ENCODE results near the gene METTL23.
A peak's percentile ranks its signal among the peaks of the same experiment; 100 is the strongest.
"Not testable (repeated sequence)": the region's sequence is repeated elsewhere in the genome, so short reads cannot be mapped to it uniquely, and the experiment has no call there.

The METTL23 gene

DNA sequence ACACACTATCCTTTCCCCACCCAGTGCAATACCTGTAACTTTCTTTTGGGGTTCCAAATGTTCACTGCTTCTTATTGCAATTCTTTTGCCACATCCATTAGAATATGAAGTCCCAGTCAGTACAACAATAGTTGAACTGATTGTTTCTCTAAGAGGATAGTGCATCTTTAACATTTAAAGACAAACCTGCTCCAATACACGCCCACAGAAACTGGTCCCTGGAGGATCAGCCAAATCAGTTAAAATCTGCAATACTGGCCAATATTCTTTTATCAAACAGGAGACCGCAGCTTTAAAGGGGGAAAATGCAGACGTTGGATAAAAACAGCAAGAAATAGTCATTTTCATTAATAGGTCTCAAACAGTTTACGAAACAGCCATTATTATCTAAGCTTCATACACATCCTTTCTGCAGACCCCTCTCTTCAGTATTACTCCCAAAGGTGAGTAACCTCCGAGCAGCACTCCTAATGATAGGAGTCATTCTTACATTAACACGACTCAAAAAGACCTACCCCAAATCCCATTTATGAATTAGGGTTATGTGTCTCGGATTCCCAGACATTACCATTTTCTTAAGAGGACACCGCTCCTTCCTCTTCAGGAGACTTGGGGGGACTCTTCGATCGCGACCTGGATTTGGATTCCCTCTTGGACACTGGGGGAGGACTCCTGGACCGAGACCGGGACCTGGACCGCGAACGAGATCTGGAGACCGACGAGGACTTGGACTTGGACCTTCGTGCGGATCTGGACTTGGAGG, 9.1 kb downstream of the METTL23 start:
- DNase-seq = peak; percentile 56

GRCh38 chr17:76736349-76737081, 9.9 kb downstream of the METTL23 start:
- peak; percentile 85 for DNase-seq

- peak; percentile 99 for DNase-seq
Measured at GRCh38 chr17:76737082-76737675, 10.5 kb downstream of the METTL23 start, which contains the start of gene SRSF2. Gene SRSF2, minus strand, starts transcription at chr17:76737331. Its CDS starts 171 bp downstream, at chr17:76737160.

DNA sequence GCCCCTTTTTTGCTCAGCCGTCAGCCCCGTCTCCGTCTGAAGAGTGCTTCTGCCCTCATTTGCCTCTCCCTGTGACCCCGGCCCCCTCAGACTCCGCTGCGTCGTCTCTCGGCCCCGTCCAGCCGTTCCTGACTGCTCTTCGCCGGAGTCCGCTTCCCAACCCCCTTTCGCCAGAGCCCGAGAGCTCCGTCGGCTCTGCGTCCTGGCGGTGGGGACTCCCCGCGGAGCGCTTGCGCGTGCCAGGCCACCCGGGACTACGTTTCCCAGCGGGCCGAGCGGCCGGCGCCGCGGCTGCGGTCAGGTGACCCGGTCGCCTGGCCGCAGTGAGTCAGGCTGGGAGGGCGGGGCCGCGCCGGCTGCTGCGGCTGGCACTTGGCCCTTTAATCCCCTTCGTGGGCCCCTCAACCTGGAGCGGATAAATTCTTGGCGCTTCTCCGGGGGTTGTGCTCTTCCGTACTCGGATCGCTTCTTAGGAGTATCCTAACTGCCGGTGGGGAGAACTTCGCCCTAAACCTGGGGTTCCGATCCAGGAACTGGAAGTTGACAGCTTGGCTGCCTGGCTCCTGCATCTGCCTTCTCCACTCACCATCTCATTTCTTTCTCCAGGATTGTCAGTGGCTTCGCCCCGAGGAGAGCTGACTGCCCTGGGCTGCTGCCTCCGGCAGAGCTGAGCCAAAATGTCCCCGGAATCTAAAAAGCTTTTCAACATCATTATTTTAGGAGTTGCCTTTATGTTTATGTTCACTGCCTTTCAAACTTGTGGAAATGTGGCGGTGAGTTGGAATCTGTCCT, 11.2 kb downstream of the METTL23 start, which contains the start of gene MFSD11:
TSS of gene MFSD11 (plus strand) at position 444 of the 792 bp plus-strand sequence. CDS start at position 678, 234 bp downstream.
- peak; percentile 97 for DNase-seq

GRCh38 chr17:76738468-76738850, 11.8 kb downstream of the METTL23 start:
- DNase-seq = peak; percentile 27

DNA sequence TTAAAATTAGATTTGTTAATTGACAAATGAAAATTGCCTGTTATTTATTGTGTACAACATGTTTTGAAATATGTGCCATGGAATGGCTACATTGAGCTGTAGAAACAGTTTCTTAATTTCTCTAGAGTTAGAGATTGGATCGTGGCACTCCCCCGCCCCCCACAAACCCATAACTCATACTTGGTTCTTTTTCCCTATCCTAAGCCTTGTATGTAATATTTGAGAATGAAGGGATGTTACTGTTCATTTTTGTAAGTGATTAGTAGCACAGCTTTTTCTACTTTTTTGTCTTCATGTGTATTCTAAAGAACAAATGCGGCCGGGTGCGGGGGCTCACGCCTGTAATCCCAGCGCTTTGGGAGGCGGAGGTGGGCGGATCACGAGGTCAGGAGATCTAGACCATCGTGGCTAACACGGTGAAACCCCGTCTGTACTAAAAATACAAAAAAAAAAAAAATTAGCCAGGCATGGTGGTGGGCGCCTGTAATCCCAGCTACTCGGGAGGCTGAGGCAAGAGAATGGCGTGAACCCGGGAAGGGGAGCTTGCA, 13.0 kb downstream of the METTL23 start:
- DNase-seq = not testable (repeated sequence)

DNA sequence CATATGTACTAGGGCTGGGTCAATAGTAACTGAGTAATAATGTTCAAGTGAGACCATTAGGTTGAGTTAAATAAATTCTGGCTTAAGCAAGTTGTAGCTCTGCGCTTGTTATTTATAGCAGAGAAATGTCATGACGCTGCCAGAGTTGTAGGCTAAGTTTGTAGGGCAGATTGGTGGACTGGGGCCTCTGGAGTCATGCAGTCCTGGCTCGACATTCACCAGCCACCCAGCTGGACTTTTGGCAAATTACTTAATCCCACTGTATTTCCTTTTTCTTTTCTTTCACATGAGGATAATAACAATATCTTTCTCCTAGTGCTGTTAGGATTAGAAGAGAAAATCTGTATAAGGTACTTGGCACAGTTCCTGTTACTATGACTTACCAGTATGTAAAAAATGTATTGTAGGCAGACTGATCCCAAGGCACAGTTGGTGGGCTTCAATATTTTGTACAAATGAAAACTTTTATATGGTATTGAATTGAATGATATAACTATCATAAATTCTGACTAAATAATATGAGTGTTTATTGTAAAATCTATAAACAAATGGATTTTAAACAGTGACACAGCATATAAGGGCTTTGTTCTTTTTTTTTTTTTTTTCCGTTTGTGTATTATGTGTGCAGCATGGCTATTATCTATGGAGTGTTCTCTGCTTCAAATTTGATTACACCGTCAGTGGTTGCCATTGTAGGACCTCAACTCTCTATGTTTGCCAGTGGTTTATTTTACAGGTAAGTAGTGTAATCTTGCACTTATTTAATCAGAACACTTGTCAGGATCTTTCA, 13.9 kb downstream of the METTL23 start:
- no peak for DNase-seq

GRCh38 chr17:76742958-76743357, 16.3 kb downstream of the METTL23 start:
- DNase-seq = no peak

DNA sequence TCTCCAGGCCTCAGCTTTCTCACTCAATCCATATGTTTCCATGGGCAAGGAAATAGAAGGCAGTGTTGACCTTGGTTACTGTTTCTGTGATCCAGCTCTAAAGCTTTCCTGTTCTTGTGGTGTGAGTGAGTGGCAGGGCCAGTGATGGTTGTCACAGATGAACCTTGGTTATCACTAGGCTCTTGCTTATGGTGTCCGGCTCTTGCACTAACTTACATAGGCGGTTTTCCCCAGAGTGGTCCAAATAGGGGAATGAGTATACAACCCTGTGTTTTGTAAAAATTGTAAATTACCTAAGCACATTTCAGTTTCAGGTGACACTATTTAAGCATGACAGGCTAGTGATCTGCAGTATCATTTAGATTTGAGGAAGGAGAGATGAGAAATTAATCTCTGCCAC, 18.1 kb downstream of the METTL23 start:
- DNase-seq = no peak

DNA sequence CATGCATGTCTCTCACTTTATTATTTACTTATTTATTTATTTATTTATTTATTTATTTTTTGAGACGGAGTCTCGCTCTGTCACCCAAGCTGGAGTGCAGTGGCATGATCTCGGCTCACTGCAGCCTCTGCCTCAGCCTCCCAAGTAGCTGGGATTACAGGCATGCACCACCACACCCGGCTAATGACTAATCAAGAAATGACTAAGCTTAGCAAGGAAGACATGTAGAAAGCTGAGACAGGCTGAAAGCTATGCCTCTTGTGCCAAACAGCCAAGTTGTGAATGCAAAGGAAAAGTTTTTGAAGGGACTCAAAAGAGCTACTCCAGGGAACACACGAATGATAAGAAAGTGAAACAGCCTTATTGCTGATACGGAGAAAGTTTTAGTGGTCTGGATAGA, 19.1 kb downstream of the METTL23 start:
- not testable (repeated sequence) for DNase-seq

DNA sequence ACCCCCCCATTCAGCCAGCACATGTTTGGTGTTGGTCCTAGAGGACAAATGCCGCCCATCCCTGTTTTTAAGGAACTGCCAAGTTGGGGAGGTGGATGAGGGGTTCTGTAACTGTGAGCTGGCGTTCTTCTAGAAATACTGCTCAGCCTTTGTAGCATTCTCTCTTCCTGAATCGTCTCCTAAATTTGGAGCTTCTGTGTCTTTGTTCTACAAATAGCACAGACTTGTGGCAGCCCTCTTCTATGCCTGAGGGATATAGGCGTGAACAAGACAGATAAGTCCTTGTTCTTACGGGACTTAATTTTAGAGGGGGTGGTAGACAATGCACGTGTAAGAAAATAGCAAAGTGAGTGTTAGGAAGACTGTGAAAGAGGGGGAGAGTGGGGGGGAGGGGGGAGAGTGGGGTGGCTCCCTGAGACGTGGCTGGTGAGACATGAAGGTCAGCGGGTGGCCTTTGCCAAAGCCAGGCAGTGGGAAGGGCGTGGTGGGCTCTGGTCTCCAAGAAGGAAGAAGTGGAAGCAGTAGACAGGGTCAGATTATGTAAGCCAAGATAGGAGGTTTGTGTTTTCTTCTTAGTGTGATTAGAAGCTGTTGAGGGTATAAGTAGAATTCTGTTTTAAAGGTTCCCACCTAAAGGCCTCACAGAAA, 21.2 kb downstream of the METTL23 start:
- DNase-seq = no peak

DNA sequence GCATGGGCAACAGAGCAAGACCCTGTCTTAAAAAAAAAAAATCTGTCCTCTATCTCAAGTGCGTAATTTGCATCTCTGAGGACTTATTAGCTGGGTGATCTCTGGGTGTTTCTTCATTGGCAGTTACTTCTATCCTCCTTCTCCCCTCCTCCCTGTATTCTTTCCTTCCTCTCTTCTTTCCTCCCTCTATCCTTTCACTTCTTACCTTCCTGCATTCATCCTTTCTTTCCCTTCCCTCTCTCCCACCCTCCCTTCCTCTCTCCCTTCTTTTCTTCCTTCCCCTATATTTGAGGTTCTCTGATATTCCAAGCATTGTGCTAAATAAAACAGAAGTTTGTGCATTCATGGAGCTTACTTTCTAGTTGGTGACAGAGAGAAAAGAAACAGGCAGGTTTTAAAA, 22.0 kb downstream of the METTL23 start:
- no peak for DNase-seq

GRCh38 chr17:76751416-76751993, 24.9 kb downstream of the METTL23 start:
- no peak for DNase-seq

- no peak for DNase-seq
Measured at GRCh38 chr17:76752006-76752405, 25.4 kb downstream of the METTL23 start.

- DNase-seq = no peak
Measured at GRCh38 chr17:76753061-76753961, 26.7 kb downstream of the METTL23 start.

GRCh38 chr17:76755285-76755684, 28.6 kb downstream of the METTL23 start:
- DNase-seq = no peak

GRCh38 chr17:76757256-76757655, 30.6 kb downstream of the METTL23 start:
- DNase-seq = no peak

- no peak for DNase-seq
Measured at GRCh38 chr17:76758570-76758969, 31.9 kb downstream of the METTL23 start.

GRCh38 chr17:76772842-76773525, 46.3 kb downstream of the METTL23 start:
- peak; percentile 26 for DNase-seq

All from DMS53 (cell line).